Fibroblast of skin of back (primary cell): Measurements from ENCODE around the gene UQCRC2.
"Not testable (repeated sequence)": the region's sequence is repeated elsewhere in the genome, so short reads cannot be mapped to it uniquely, and the experiment has no call there.

ENCODE experiments used
- DNase-seq: peaks from one replicate; pipeline ENCODE4 v3.0.0-alpha.2; 2013

UQCRC2 gene

GRCh38 chr16:21984062-21984461 lies 30.9 kb downstream of the UQCRC2 start:
- DNase-seq, result no peak

GRCh38 chr16:21985524-21985923 lies 32.4 kb downstream of the UQCRC2 start:
- no peak for DNase-seq

GRCh38 chr16:21986692-21987246 lies 33.6 kb downstream of the UQCRC2 start:
- no peak for DNase-seq

GRCh38 chr16:21987498-21987897 lies 34.3 kb downstream of the UQCRC2 start:
- no peak for DNase-seq

GRCh38 chr16:21989133-21989532 lies 36.0 kb downstream of the UQCRC2 start:
- DNase-seq, result peak; percentile 36

GRCh38 chr16:21989751-21990150 lies 36.6 kb downstream of the UQCRC2 start:
- DNase-seq, result no peak

- DNase-seq, result no peak
These were observed 37.3 kb downstream of the UQCRC2 start for GRCh38 chr16:21990381-21990944.

GRCh38 chr16:21991621-21992020 lies 38.5 kb downstream of the UQCRC2 start:
- no peak for DNase-seq

GRCh38 chr16:21994856-21995465 lies 41.8 kb downstream of the UQCRC2 start:
- DNase-seq, result no peak

GRCh38 chr16:21996923-21997696 lies 43.9 kb downstream of the UQCRC2 start:
- DNase-seq, result no peak

- DNase-seq, result no peak
These were observed 44.7 kb downstream of the UQCRC2 start for GRCh38 chr16:21997697-21998480.

GRCh38 chr16:22001591-22001990 lies 48.4 kb downstream of the UQCRC2 start:
- DNase-seq, result peak; percentile 42

- DNase-seq, result not testable (repeated sequence)
These were observed 48.9 kb downstream of the UQCRC2 start for GRCh38 chr16:22002047-22002446.

GRCh38 chr16:22003195-22003594 lies 50.0 kb downstream of the UQCRC2 start:
- no peak for DNase-seq

GRCh38 chr16:22004341-22004740 lies 51.2 kb downstream of the UQCRC2 start:
- DNase-seq, result no peak

- DNase-seq, result no peak
These were observed 52.6 kb downstream of the UQCRC2 start for GRCh38 chr16:22005746-22006145.

GRCh38 chr16:22006636-22007035 lies 53.5 kb downstream of the UQCRC2 start:
- DNase-seq, result no peak

- DNase-seq, result no peak
These were observed 54.0 kb downstream of the UQCRC2 start for GRCh38 chr16:22007159-22007508.

- peak; percentile 61 for DNase-seq
These were observed 54.5 kb downstream of the UQCRC2 start, which contains the start of gene MOSMO for GRCh38 chr16:22007509-22008214. Gene MOSMO, plus strand, starts transcription at chr16:22008111. Its CDS starts 191 bp downstream, at chr16:22008302.

GRCh38 chr16:22008215-22009059 lies 55.3 kb downstream of the UQCRC2 start:
- no peak for DNase-seq

- DNase-seq, result no peak
These were observed 57.7 kb downstream of the UQCRC2 start for GRCh38 chr16:22010902-22011301.
